KMS-11 (cell line): ENCODE results near the gene GPR155.
"Not testable (repeated sequence)": the region's sequence is repeated elsewhere in the genome, so short reads cannot be mapped to it uniquely, and the experiment has no call there.

Source experiments
- H2AFZ ChIP-seq: fragments of 200-600 bp; sonication (generic); 2 replicates; pipeline ENCODE4 v1.6.1; 2016; ENCODE audit warnings: antibody characterized with exemption, mixed run types, low read depth
- H3K27ac ChIP-seq: fragments of 200-600 bp; sonication (generic); 2 replicates; pipeline ENCODE4 v1.6.1; 2016; ENCODE audit warnings: mild to moderate bottlenecking, mixed run types
- H3K27me3 ChIP-seq: fragments of 200-600 bp; sonication (generic); 2 replicates; pipeline ENCODE4 v1.6.1; 2017; ENCODE audit warnings: mild to moderate bottlenecking, low read depth, mixed run types, moderate library complexity; ENCODE audit not compliant: insufficient read depth
- H3K36me3 ChIP-seq: fragments of 200-600 bp; sonication (generic); 2 replicates; pipeline ENCODE4 v1.6.1; 2017; ENCODE audit warnings: mild to moderate bottlenecking, mixed run types; ENCODE audit not compliant: insufficient read depth
- H3K4me1 ChIP-seq: fragments of 200-600 bp; sonication (generic); 2 replicates; pipeline ENCODE4 v1.6.1; 2016; ENCODE audit warnings: mild to moderate bottlenecking, low read depth, mixed run types; ENCODE audit not compliant: poor library complexity, severe bottlenecking
- H3K4me2 ChIP-seq: fragments of 200-600 bp; sonication (generic); 2 replicates; pipeline ENCODE4 v1.7.0; 2016; ENCODE audit warnings: mild to moderate bottlenecking, mixed run types
- H3K4me3 ChIP-seq: fragments of 200-600 bp; sonication (generic); IDR thresholded peaks from 2 replicates; pipeline ENCODE4 v1.6.1; 2017; ENCODE audit warnings: low read depth, low read length, mixed read lengths; ENCODE audit not compliant: insufficient read depth
- H3K79me2 ChIP-seq: fragments of 200-600 bp; sonication (generic); 2 replicates; pipeline ENCODE4 v1.6.1; 2016; ENCODE audit warnings: low read depth, mixed run types; ENCODE audit not compliant: insufficient read depth
- H3K9ac ChIP-seq: fragments of 200-600 bp; sonication (generic); 2 replicates; pipeline ENCODE4 v1.6.1; 2016; ENCODE audit warnings: mild to moderate bottlenecking, mixed run types
- H4K20me1 ChIP-seq: fragments of 200-600 bp; sonication (generic); 2 replicates; pipeline ENCODE4 v1.6.1; 2016; ENCODE audit warnings: mild to moderate bottlenecking, mixed run types; ENCODE audit not compliant: insufficient read depth
- CTCF ChIP-seq: fragments of 200-600 bp; sonication (generic); conservative IDR thresholded peaks from 2 replicates; pipeline ENCODE4 v1.6.1; 2017; ENCODE audit warnings: low read depth, mild to moderate bottlenecking, antibody characterized with exemption, low read length, moderate library complexity, mixed read lengths

Gene GPR155

DNA sequence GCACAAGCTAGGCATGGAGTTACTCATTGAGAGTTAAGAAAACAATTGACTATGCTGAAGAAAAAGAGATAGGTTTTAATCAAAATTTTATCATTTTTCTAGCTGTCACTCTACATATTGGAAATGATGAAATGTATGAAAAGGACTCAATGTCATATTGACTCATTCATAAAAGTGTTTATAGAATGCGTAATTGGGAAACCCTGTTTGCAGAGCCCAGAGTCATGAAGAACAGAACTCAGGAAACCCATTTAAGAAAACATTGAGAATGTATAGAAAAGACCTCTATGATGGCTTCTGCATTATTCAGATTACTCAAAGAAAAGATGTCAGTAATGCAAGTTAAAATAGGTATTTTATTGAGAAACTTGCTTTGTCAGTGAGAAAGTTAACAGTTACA lies 54.9 kb downstream of the GPR155 start:
- Histone ChIP-seq H3K4me2 (no peak overlapping the region), H4K20me1 (no peaks in the 10 kb centered on the region), H3K4me1 (no peaks in the 10 kb centered on the region), H3K79me2 (no peaks in the 10 kb centered on the region), H3K27ac (no peak overlapping the region), H3K27me3 (no peaks in the 10 kb centered on the region), H3K4me3 (no peak overlapping the region), H3K9ac (no peak overlapping the region), H3K36me3 (no peaks in the 10 kb centered on the region), H2AFZ (no peak overlapping the region)
- no peak for TF ChIP-seq CTCF

- H3K4me1 ChIP-seq: no peaks in the 10 kb centered on the region
- no peak overlapping the region for H2AFZ ChIP-seq
- H3K9ac ChIP-seq: no peak overlapping the region
- no peak overlapping the region for H3K27ac ChIP-seq
- no peaks in the 10 kb centered on the region for H4K20me1 ChIP-seq
- H3K79me2 ChIP-seq: no peaks in the 10 kb centered on the region
- no peak overlapping the region for H3K4me3 ChIP-seq
- no peaks in the 10 kb centered on the region for H3K36me3 ChIP-seq
- no peak for TF ChIP-seq CTCF
- no peak overlapping the region for H3K4me2 ChIP-seq
- no peaks in the 10 kb centered on the region for H3K27me3 ChIP-seq
Measured at GRCh38 chr2:174430066-174430465, 56.8 kb downstream of the GPR155 start.

DNA sequence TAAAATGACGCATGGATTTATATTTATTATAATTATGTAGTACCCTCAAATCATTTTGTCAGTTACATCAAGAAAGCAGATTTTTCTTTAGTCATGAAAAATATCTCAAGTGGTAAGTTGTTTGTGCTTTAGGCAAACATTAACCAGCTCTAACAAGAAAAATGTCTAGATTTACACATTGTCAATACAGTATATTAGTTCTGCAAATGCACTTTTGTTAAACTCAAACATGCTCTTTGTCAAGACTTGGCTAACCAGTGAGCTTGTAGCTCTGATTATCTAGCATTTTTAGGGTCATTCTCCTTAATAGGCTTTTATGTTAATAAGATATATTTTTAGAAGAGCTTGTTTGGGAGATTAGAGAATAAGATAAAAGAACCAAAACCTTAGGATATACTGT lies 58.6 kb downstream of the GPR155 start:
- H3K27me3 ChIP-seq: no peaks in the 10 kb centered on the region
- H3K4me2 ChIP-seq: no peak overlapping the region
- no peaks in the 10 kb centered on the region for H3K79me2 ChIP-seq
- no peaks in the 10 kb centered on the region for H3K36me3 ChIP-seq
- no peak overlapping the region for H3K4me3 ChIP-seq
- no peak for TF ChIP-seq CTCF
- no peaks in the 10 kb centered on the region for H4K20me1 ChIP-seq
- H3K4me1 ChIP-seq: no peaks in the 10 kb centered on the region
- no peak overlapping the region for H3K27ac ChIP-seq
- no peak overlapping the region for H2AFZ ChIP-seq
- H3K9ac ChIP-seq: no peak overlapping the region

DNA sequence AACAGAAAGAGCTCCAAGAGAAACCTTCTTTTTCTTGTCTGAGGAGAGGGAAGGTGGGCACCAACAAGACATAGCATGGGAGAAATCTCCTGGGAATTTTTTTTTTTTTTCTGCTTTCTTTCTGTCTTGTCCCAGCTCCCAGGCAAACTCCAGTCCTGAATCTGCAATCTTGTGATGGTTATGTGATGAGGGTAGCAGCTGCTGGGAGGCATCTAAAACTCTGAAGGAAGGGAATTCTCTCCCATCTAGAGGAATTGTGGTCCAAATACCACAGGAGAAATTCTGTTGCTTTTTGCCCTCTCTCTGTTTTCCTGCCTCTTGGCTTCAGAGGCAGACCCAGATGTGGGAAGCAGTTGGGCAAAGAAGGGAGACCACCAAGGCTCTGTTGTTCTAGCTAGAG lies 74.6 kb downstream of the GPR155 start:
- H3K4me1 ChIP-seq: no peaks in the 10 kb centered on the region
- H3K4me3 ChIP-seq: no peak overlapping the region
- H3K4me2 ChIP-seq: no peak overlapping the region
- no peaks in the 10 kb centered on the region for H3K27me3 ChIP-seq
- H3K9ac ChIP-seq: no peak overlapping the region
- no peaks in the 10 kb centered on the region for H3K79me2 ChIP-seq
- H2AFZ ChIP-seq: no peak overlapping the region
- H4K20me1 ChIP-seq: no peaks in the 10 kb centered on the region
- no peak overlapping the region for H3K27ac ChIP-seq
- H3K36me3 ChIP-seq: no peaks in the 10 kb centered on the region
- TF ChIP-seq CTCF: no peak

- H4K20me1 ChIP-seq, H3K4me3 ChIP-seq, H3K79me2 ChIP-seq, H3K4me1 ChIP-seq, H3K27ac ChIP-seq, H3K4me2 ChIP-seq, H2AFZ ChIP-seq, H3K36me3 ChIP-seq, H3K27me3 ChIP-seq, H3K9ac ChIP-seq: not testable (repeated sequence)
Measured at GRCh38 chr2:174410039-174410438, 76.8 kb downstream of the GPR155 start.
